ENCODE data around the gene ANO7.
"Not testable (repeated sequence)": the region's sequence is repeated elsewhere in the genome, so short reads cannot be mapped to it uniquely, and the experiment has no call there.

Gene ANO7

DNA sequence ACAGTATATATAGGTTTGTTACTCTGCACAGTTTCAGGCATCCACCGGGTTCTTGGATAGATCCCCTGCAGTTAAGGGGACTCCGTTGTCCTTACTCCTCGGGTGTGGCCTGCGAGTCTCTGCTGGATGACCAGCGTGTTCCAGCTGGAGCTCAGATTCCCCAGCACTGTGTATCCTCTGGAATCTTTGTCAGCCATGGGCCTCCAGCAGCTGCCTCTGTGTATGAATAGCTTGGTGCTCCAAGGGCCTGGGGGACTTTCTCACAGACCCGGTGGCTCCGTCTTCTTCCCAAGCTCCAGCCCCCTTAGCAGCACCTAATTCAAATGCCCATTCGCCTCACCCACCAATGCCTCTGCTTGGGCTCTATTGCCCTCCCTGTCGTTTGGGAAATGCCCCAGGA, 6.3 kb downstream of the ANO7 start:
- no peak for DNase-seq

DNA sequence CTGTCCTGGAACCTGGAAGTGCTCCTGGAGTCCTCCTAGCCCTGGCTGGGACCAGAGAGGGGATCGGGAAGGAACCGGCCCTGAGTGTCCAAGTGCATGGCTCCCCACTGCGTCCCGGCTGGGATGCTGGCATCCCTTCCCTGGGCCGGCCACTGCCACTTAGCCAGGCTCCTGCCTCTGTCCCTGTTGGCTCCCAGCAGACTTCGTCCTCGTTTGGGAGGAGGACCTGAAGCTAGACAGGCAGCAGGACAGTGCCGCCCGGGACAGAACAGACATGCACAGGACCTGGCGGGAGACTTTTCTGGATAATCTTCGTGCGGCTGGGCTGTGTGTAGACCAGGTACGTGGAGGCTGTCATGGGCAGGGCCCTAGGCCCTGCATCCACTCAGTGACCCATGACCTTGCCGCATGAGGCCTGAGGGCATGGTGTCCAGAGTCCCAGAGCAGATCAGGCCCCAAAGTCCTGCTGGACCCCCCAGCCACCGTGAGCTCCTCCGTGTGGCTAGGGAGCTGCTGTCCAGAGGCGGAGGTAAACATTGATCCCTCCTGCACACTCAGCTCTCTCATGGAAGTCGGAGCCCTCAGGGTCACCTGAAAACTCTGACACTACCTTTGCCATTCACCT, 7.1 kb downstream of the ANO7 start:
- no peak for DNase-seq

DNA sequence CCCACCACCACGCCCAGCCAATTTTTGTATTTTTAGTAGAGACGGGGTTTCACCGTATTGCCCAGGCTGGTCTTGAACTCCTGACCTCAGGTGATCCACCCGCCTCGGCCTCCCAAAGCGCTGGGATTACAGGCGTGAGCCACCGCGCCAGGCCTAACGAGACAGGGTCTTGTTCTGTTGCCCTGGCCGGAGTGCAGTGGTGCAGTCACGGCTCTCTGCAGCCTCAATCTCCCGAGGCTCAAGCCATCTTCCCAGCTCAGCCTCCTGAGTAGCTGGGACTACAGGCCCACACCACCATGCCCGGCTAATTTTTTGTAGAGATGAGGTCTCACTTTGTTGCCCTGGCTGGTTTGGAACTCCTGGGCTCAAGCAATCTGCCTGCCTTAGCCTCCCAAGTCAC, 8.8 kb downstream of the ANO7 start:
- not testable (repeated sequence) for DNase-seq

DNA sequence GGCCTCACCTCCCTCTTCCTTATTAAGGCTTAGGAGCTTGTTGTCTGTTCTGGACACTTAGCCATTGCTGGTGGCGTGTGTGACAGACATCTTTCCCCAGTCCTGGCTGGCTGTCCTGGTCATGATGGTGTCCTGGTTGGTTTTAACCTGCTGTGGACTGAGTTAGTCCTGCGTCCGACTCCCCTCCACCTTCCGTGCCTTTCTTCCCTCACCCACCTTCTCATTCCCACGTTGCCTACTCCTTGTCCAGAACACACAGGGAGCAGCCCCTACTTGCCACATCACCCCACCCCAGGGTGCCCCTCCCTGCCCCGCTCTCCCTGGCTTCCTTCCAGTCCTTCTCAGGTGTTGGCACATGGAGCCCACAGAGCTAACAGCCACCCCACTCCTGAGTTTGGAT, 9.5 kb downstream of the ANO7 start:
- no peak for DNase-seq

DNA sequence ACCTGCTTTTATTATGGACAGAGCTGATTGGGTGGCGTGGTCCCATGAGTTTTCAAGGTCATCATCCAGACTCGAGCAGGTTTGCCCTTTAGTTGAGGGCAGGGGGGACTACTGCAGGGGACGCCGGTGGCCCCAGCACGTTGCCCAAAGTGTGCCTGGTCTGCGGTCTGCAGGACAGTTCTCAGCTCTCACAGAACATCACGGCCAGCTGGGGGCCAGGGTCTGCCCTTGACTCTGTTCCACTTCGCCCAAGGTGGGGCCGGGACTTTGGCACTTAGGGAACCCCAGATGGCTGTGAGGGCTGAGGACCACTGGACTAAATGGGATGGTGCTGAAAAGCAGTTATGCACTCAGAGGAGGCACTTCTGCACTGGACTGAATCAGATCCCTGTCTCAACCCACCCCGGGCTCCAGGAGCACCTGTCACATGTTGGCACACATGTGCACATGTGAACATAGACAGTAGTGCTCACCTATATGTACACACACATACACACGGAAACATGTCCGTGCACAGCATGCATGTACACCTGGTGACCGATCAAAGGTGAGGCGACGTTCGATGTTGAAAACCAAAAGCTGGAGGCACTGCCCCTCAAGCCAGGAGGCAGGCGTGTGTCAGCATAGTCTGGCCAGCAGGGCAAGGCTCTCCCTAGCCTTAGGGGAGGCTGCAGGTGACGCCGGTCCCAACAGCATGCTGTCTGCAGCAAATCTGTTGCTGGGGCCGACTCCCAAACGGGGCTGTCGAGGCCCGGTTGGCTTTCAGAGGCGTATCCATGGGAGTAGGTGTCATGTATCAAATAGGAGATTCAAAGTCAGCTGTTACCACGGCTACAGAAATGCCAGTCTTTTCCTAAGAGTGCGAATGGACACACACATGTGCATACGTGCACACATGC, 10.2 kb downstream of the ANO7 start:
- no peak for DNase-seq

DNA sequence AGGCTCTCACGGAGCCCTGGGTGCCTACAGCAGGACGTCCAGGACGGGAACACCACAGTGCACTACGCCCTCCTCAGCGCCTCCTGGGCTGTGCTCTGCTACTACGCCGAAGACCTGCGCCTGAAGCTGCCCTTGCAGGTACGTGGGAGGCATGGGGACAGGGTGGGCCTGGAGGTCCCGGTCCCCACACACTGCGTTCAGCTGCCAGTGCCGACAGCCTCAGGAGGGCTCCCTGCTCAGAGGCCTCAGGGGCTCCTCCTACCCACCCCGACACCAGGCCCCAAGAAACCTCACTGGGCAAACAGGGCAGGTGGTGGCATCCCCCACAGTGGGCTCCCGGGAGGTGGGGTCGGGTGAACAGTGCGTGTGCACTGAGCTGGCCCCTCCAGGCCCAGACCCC, 10.8 kb downstream of the ANO7 start:
- no peak for DNase-seq

DNA sequence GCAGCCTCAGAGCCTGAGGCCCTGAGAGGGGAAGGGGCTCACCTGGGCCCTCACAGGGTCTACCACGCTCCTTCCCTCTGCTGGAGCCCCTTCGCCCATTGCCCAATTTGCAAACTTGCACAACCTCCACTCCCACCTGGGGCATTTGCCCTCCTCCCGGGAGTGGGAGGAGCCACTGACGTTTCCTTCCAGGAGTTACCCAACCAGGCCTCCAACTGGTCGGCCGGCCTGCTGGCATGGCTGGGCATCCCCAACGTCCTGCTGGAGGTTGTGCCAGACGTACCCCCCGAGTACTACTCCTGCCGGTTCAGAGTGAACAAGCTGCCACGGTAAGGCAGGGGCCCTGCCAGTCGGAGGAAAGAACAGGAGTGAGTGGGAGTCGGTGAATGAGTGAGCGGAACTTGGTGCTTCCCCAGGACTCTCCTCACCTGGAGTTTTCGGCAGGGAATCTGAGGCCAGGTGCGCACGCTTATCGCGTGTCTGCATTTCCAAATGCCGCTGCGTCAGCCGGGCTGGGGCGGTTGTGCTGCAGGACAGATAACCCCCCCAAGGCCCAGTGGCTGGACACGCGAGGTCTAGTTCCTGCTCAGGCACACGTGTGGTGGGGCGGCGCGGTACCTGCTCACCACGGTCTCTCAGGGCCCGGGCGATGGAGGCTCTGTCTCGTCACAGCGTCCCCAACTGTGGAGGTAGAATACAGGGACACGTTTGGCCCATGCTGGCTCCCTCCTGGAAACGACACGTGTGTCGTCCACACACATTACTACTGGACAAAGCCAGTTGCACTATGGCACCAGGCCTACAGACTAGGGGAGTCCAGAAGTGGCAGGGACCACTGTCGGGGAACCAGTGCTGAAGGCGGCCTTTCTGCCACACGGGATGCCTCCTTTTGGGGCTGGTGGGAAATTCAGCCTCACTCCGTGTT, 11.7 kb downstream of the ANO7 start:
- DNase-seq = no peak

DNA sequence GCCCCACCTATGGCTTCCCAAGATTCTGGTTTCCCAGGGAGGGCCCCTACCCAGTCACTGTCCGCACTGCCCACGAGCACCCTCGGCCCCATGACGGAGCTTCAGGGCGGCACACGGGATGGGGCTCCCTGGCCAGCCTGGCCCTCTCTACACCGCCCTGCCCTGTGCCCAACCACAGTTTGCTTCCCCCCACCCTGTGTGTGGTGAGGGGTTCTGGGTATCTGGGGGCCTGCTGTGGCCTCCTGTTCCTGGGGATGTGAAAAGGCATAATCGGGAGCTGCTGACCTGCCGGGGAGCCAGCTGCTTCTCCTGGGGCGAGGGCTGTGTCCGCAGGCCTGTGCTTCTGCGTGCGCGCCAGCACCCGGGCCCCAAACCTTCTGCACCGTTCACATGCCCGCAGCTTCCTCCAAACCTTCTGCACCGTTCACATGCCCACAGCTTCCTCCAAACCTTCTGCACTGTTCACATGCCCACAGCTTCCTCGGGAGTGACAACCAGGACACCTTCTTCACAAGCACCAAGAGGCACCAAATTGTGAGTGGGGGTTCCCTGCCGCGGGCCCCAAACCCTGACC, 12.4 kb downstream of the ANO7 start:
- no peak for DNase-seq

DNA sequence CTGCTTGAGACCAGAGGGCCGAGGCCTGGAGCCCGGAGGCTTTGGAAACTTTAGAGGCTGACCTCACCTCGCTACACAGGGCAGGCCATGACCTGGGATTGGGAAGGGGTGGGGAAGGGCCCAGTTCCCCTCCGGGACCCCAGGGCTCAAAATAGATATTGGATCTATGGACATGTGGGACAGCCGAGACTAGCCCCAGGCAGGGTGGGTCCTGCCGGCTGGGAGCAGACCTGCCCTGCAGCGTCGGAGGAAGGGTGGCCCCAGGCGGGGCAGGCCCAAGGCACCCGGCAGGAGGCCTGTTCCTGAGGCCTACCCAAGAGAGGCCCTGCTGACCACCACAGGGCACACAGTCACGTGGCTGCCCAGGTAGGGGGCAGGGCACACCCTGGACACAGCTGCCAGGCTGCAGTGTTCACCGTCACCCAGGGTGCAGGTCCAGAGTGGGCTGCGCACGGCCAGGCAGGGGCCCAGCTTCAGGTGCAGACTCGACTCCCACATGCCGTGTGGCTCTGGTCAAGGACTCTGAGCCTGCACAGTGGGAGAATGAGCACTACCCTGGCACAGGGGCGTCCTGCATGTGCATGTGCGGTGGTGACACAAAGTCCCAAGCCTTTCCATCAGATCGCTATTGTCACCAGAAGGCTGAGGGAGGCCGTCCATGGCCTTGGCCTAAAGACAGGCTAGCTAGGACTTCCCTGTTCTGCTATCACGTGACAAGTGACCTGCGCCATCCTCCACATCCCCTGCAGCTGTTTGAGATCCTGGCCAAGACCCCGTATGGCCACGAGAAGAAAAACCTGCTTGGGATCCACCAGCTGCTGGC, 13.2 kb downstream of the ANO7 start:
- DNase-seq = no peak

DNA sequence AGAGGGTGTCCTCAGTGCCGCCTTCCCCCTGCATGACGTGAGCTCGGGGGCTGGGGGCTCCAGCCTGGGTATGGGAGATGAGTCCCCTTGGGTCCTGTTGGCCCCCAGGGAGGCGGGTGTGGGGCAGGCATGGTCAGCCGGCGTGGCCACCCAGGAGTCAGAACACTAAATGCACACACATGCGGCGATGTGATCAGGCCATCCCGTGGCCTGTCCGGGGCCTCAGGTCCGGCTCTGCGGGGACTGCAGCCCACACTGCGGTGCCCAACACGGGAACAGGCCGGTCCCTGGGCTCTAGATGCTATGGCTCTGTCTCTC, 13.8 kb downstream of the ANO7 start:
- DNase-seq = no peak

DNA sequence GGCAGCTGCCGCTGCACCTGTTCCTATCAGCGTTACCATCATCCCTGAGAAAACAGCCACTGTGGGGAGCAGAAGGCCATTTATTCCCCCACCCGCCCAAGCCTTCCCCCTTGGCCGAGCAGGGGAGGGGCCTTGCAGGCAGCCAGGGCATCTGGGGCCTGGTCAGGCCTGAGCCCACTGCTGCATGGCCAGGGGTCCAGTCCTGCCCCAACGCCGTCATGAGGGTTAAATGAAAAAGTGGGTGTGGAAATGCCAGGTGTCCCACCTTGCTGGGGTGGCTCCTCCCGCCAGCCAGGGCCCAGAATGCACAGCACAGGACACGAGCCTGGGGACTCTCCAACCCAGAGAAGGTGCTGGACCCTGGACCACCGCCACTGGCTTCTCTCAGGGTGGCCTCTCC, 14.2 kb downstream of the ANO7 start:
- DNase-seq = no peak

DNA sequence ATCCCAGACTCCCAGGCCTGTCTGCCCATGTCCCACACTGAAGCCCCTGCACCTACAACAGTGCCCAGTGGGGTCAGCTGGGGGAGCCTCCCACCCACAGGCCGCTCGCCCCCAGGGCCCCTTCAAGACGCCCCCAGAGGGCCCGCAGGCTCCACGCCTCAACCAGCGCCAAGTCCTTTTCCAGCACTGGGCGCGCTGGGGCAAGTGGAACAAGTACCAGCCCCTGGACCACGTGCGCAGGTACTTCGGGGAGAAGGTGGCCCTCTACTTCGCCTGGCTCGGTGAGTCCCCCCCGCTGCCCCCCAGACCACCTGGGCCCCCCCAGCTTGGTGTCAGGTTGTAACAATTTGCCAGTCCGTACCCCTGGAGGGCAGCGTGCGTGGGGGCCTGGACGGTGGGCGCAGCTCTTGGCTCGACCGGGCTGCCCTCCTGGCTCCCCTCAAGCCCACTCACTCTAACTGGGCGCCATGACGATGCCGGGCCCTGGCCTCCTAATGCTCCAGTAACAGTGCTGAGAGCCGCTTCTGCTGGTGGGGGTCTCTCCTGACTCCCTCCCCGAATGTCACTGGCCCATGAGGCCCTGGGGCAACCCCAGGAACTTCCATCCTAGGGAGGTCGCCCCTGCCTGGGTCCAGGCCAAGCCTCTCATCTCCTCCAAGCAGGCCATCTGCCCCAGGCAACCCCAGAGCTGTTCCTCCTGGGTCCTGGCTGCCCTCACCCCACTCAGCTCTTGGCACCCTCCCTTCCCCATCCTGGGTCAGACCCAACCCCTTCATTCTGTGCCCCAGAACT, 14.9 kb downstream of the ANO7 start:
- DNase-seq = no peak

DNA sequence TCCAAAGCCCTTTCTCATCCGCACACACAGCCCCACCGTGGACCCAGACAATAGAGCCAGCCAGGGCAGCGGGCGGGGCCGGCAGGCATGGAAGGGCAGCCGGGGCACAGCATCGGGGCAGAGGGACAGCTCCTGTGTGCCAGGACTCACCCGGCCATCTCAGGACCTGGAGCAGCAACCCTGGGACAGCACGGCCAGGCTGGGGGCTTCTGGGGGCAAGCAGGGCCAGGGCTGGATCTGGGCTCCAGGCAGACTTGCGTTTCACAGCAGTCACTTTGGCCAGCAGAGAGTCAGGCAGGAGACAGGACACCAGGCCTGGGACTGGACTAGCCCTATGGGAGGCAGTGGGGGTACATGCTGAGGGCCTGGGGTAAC, 15.5 kb downstream of the ANO7 start:
- no peak for DNase-seq

DNA sequence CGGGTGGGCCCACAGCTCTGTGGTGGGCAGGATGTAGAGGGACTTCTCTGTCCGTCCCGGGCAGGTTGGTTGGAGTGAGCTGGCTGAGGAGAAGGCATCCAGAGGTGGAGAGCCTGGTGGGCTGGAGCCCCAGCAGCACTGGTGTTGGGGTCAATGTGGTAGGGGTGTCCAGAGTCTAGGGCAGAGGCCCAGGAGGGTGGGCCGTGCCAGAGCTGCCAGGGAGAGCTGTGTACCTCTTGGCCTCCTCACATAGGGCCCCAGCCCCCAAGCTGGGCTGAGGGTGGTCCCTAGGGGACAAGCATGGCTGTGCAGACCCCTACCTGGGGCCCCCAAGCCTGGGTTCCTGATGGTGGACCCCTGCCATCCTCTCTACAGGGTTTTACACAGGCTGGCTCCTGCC, 16.0 kb downstream of the ANO7 start:
- DNase-seq = no peak

DNA sequence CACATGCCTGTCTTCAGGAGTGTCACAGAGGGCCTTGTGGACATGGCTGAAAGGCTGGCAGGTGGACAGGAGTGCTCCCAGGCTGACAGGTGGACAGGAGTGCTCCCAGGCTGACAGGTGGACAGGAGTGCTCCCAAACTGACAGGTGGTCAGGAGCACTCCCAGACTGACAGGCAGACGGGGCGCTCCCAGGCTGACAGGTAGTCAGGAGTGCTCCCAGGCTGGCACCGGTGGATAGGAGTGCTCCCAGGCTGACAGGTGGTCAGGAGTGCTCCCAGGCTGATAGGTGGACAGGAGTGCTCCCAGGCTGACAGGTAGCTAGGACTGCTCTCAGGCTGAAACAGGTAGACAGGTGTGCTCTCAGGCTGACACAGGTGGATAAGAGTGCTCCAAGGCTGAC, 16.6 kb downstream of the ANO7 start:
- no peak for DNase-seq

DNA sequence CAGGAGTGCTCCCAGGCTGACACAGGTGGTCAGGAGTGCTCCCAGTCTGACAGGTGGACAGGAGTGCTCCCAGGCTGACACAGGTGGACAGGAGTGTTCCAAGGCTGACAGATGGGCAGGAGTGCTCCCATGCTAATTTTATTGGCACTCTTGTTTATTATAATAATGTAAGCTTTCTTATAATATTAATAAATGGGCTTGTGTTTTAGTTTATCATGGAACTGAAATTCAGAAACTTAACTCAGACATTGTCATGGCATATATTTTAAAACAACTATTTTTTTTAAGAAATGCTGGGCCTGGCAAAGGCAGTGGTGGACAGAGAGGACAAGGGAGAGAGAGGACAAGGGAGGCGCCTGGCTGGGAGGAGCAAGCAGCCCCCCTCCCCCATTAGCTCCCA, 18.7 kb downstream of the ANO7 start:
- DNase-seq = no peak

DNA sequence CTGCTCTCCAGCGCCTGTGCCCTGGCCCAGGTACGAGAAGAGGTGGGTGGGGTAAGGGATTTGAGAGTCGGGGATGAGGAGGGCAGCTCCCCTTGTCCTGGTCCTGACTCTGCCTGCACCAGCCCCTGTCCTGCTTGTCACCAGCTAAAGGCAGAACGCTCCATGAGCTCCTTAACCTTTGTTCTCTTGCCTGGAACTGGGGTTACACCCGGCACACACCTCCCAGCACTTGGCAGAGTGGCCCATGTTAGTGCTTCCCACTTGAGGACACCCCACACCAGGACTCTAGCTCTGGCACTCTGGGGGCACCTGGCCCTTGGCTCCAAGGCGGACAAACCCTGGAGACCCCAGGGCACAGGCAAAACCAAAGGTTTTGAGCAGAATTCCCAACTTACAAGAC, 19.2 kb downstream of the ANO7 start:
- no peak for DNase-seq

DNA sequence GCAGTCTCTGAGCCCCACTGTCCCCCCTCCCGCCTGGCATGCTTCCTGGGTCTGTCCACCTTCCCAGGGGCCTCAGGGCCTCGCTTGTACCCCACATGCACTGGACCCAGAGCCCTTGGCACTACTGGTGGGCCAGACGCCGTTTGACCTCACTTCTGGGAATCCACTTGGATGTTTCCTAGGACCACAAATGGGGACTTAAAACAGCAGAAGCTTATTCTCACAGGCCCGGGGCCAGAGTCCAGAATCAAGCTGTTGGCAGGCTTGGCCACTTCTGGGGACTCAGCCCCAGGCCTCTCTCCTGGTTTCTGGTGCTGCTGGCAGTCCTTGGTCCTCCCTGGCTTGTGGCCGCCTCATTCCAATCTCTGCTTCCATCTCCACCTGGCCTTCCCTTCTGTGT, 19.6 kb downstream of the ANO7 start:
- DNase-seq = no peak

DNA sequence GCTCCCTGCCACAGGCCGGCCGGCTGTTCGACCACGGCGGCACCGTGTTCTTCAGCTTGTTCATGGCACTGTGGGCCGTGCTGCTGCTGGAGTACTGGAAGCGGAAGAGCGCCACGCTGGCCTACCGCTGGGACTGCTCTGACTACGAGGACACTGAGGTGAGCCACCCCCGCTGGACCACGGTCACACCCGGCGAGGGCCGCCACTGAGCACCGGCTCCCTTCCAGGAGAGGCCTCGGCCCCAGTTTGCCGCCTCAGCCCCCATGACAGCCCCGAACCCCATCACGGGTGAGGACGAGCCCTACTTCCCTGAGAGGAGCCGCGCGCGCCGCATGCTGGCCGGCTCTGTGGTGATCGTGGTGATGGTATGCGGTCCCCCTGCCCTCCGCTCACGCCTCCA, 20.8 kb downstream of the ANO7 start:
- no peak for DNase-seq

DNA sequence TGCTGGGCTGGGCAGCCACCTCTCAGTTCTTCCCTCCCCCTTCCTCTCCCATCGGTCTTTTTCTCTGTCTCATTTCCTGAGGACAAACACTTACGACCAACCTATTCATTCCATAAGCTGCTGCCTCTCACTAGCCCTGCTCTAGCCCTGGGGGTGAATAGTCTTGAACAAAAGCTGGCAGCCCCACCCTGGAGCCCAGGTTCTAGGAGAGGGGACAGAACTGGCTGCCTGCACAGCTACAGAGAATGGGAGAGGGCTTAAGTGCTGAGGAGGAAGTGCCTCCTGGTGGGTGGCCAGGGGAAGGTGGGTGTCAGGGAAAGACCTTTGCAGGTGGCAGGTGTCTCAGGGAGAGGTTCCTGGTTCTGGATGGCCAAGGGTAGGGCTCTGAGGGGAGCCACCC, 22.8 kb downstream of the ANO7 start:
- no peak for DNase-seq

DNA sequence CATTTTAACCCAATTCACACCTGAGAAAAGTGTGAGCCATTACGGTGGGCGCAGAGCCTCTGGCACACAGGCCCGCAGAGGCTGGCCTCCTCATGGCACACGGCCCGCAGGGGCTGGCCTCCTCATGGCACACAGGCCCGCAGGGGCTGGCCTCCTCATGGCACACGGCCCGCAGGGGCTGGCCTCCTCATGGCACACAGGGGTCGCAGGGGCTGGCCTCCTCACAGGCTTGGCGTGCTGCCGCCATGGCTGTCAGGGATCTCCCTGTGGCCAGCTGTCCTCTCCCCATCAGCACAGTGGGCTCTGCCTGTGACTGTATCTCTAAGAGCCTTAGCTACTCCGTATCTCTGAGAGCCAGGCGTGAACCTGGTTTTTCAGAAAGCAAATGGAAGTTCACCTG, 24.6 kb downstream of the ANO7 start:
- DNase-seq = no peak

DNA sequence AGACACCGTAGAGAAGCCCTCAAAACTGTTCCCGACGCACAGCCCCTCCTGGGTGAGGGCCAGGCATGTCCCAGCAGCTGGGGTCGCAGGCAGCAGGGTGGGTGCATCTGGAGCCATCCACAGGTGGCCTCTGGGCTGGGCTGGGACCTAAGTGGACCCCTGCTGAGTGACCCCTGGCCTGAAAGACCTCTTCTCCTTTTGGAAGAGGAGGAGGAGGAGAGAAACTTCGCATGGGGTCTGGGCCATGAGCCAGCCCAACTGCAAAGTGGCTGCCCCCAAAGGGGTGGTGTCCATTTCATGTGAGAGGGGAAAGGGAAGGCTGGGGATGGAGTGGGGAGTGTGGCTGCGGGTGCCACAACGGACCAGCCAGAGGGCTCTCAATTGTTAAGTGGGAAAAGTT, 25.1 kb downstream of the ANO7 start:
- no peak for DNase-seq

All from activated CD4-positive, alpha-beta T cell treated with anti-CD3 and anti-CD28 coated beads, Interleukin-10, Interleukin-2, amounts not matched to agents 100 ng/mL and 50 ng/mL, durations not matched to agents 16 hours and 8 hours (primary cell).